DMS 273 (cell line): Measurements from ENCODE around the gene PAFAH1B1.
A peak's percentile ranks its signal among the peaks of the same experiment; 100 is the strongest.
"Not testable (repeated sequence)": the region's sequence is repeated elsewhere in the genome, so short reads cannot be mapped to it uniquely, and the experiment has no call there.

Experiments used
- DNase-seq: peaks from one replicate; lab custom pipeline; 2025; ENCODE audit not compliant: unreplicated experiment; lab: John Stamatoyannopoulos, UW

PAFAH1B1 gene

GRCh38 chr17:2592971-2593820 lies at the start of gene PAFAH1B1:
Gene PAFAH1B1, plus strand, starts transcription at chr17:2593654. Its CDS starts 44,635 bp downstream, at chr17:2638289.
- peak; percentile 94 for DNase-seq

- no peak for DNase-seq
Observed at GRCh38 chr17:2545393-2545792, 48.1 kb upstream of the PAFAH1B1 start.

GRCh38 chr17:2547176-2547575 lies 46.3 kb upstream of the PAFAH1B1 start:
- DNase-seq, result peak; percentile 6

DNA sequence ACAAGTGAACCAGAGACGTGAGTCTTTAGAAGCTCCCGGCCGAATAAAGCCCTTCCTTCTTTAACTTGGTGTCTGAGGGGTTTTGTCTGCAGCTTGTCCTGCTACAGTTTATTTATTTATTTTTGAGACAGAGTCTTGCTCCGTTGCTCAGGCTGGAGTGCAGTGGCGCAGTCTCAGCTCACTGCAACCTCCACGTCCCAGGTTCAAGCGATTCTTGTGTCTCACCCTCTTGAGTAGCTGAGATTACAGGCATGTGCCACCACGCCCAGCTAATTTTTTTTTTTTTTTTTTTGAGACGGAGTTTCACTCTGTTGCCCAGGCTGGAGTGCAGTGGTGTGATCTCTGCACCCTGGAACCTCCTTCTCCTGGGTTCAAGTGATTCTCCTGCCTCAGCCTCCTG lies 45.4 kb upstream of the PAFAH1B1 start:
- not testable (repeated sequence) for DNase-seq

- DNase-seq, result no peak
Observed at GRCh38 chr17:2549392-2550211, 43.9 kb upstream of the PAFAH1B1 start.

DNA sequence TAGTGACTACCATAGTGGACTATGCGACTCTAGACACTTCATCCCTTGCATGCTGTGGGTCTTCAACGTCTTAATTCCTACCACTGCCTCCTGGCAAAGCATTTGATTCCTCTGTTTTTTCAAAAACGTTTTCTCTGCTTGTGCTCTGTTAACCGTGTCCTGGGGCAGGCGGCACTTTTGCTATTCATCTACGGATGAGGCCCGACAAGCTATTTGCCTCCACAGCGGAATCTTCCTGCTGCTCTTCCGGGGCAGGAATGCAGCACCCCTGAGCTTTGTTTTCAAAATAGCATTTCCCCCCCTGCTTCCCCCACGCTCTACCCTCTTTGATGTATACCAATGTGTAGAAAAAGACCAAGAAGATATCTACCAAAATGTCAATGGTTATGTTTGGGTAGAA lies 42.0 kb upstream of the PAFAH1B1 start:
- DNase-seq, result no peak

DNA sequence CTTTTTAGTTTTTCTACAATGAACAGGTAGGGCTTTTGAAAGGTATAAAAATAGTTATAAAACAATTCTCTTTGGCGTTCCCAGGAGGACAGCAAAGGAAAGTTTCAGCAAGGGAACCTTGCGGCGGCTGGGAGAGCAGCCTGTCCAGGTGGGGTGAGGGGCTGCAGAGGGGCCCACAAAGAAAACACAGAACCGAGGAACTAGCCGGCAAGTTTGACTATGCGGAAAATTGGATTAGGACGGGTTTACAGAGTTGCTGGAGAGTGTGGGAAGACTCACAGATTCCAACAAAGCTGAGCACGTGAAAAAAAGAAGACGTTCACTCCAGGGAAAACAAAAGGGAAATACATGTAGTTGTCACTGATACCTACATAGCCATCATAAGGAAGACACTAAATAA lies 41.5 kb upstream of the PAFAH1B1 start:
- no peak for DNase-seq

DNA sequence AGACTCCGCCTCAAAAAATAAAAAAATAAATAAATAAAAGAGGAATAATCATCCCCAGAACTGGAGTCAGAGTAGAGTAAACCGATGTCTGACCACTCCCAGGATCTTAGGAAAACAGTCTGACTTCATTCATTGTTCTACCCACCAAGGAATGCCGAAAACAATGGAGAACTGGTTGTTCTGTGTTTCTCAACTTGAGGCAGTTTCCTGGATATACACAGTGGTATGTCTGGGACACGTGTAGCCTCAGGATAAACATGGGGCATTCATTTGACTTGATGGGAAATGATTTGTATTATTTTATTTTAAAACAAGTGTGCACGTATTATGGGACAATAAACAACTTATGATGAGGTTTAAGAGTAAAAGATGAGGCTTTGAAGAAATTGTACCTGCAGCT lies 32.8 kb upstream of the PAFAH1B1 start:
- no peak for DNase-seq

DNA sequence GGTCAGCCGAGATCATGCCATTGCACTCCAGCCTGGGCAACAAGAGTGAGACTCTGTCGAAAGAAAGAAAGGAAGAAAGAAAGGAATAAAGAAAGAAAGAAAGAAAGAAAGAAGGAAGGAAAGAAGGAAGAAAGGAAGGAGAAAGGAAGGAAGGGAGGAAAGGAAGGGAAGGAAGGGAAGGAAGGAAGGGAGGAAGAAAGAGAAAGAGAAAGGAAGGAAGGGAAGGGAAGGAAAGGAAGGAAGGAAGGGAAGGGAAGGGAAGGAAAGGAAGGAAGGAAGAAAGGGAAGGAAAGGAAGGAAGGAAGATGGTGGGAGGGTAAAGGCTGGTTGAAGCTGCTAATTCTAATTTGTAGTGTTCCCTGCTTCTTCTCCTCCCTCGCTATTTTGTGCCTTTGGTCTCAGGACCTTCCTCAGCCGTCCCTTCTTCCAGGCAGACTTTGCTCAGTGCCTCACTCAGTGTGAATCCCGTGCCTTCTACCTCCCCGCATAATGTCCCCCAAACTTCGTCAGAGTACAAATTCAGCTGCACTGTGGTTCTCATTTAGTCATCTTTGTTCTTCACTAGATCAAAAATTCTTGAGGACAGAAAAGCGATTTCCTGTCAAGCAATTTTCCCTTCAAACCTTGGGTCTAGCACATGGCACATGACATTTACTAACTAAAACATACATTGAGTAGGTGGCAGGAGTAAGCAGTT lies 31.1 kb upstream of the PAFAH1B1 start:
- DNase-seq, result no peak

DNA sequence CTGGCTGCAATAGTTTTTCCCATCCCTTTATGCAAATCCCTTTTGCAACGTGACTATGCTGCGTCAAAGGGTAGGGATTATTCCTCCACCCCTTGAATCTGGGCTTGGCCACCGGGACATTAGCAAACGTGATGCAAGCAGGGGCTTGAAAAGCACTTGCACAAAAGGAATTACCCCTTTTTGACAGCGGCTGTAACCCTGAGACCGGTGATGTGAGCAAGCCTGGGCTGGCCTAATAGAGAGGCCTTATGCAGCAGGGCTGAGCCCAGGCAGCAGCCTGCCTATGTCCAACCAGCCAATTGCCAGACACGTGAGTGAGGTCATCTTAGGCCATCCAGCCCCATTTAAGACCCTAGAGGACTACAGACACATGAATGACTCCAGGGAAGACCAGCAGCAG lies 30.4 kb upstream of the PAFAH1B1 start:
- DNase-seq, result peak; percentile 70

DNA sequence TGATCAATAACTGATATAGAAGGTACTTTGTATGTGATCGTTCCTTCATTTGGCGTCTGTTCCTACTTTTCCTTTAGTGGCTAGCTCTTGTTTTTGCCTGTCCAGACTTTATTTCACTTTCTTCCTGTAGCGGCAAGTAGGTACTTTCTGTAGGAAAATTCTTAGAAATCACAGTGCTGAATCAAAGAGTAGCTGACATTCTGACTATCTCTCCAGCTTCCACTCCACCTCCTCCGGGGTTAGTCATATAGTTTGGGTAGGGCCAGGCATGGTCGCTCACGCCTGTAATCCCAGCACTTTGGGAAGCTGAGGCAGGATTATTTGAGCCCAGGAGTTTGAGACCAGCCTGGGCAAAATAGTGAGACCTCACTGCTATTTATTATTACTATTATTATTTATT lies 29.9 kb upstream of the PAFAH1B1 start:
- DNase-seq, result no peak

DNA sequence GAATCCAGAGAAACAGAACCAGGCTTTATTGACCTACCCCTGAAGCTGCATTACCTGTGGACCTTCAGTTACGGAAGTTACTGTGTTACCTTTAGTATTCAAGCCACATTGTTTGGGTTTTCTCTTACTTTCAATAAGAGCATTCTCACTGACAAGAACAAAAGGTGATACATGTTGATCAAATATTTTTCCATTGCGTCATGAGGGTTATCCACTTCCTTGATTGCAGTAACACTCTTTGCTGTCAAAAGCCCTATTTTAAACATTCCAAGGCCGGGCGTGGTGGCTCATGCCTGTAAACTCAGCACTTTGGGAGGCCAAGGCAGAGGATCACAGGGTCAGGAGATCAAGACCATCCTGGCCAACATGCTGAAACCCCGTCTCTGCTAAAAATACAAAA lies 28.6 kb upstream of the PAFAH1B1 start:
- no peak for DNase-seq

DNA sequence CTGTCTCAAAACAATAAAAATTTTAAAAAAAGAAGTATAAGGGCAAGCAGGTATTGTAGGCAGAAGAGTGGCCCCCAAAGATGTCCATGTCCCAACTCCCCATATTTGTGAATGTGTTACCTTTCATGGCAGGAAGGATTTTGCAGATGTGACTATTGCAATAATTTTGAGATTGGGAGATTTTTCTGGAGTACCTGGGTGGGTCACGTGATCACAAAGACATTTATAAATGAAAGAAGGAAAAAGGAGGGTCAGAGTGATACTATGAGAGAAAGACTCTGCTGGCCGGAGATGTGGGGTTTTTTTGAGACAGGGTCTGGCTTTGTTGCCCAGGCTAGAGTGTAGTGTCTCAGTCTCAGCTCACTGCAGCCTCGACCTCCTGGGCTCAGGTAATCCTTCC lies 27.4 kb upstream of the PAFAH1B1 start:
- no peak for DNase-seq

DNA sequence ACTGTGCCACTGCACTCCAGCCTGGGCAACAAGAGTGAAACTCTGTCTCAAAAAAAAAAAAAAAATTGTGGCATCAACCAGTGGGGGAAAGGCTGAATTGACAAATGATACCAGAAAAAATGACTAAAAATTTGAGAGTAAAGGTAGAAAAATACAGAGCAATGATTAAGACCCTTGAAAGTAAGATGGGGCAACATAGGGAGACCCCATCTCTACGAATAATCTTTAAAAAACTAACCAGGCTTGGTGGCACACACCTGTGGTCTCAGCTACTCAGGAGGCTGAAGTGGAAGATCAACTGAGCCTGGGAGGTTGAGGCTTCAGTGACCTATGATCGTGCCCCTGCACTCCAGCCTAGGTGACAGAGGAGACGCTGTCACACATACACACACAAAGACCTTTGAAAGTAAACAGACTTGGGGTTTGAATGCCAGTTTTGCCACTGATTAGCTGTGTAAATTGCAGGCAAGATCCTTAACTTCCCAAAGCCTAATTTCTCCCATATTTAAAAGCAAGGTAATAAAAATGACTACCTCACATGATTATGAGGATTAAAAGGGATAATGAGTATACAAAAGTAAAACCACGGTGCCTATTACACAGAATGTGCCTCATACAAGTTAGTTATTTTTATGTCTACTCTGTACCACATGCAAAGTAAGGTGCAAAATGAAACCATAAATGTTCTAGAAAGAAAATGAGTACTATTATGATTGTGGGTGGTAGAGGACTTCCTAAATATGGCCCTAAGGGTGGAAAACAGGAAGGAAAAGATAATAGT lies 21.7 kb upstream of the PAFAH1B1 start:
- no peak for DNase-seq

DNA sequence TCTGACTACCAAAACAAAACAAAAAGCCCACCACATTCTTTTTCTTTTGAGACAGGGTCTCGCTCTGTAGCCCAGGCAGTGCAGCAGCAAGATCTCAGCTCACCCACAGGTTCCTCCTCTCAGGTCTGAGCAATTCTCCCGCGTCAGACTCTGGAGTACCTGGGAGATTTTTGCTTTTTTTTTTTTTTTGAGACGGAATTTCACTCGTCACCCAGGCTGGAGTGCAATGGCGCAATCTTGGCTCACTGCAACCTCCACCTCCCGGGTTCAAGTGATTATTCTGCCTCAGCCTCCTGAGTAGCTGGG lies 21.2 kb upstream of the PAFAH1B1 start:
- not testable (repeated sequence) for DNase-seq

DNA sequence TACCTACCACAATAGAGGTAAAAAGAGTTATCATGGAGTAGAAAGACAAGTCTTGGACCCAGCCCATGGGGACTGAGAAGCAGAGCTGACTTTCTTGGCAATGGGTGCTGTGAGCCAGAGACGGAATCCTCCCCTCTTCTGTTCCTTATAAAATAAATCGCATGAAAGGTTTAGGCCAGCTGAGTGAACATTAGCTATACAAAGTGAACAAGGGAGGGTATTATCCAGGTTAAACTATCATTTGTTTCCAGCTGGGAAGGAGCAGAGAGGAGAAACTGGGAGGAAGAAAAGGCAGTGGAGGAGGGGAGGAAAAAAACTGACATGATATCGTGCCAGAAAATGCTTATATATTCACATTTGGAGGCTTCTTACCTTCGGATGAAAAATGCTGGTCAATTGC lies 13.3 kb upstream of the PAFAH1B1 start:
- no peak for DNase-seq

DNA sequence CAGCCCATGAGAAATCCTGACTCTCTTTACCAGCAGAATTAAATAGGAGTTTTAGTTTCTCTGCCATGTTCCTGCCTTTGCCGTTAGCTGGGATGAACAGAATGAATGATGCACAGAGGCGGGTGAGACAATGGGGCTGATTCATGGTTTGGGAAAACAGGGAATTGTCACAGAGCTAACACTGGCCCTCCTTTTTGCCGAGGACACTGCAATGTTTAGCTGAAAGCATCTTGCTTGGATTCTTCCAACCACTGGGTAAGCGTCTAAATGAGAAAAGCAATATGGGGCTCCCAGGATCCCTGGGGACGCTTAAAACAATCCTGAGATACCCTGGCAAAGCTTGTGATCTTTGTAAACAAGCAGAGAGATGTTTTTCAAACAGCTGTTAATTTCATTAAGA lies 12.8 kb upstream of the PAFAH1B1 start:
- peak; percentile 7 for DNase-seq

DNA sequence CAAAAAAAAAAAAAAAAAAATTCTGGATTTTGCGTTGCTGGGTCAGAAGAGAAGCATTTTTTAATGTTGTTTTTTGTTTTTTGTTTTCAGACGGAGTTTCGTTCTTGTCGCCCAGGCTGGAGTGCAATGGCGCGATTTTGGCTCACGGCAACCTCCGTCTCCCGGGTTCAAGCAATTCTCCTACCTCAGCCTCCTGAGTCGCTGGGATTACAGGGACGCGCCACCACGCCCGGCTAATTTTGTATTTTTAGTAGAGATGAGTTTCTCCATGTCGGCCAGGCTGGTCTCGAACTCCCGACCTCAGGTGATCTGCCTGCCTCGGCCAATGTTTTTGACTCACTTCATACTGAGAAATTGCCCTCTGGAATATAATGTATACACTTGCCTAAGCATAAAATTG lies 11.0 kb upstream of the PAFAH1B1 start:
- DNase-seq, result no peak

DNA sequence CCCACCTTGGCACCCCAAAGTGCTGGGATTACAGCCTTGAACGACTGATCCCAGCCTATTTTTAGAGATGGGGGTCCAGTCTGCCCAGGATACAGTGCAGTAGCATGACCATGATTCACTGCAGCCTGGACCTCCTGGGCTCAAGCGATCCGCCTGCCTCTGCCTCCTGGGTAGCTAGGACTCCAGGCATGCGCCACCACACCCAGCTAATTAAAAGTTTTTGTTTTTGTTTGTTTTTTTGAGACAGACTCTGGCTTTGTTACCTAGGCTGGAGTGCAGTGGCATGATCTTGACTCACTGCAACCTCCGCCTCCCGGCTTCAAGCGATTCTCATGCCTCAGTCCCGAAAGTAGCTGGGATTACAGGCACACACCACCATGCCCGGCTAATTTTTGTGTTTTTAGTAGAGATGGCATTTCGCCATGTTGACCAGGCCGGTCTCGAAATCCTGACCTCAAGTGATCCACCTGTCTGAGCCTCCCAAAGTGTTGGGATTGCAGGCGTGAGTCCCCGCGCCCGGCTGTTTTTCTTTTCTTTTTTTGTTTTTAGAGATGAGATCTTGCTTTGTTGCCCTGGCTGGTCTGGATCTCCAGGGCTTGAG lies 2.3 kb upstream of the PAFAH1B1 start:
- DNase-seq, result no peak

- DNase-seq, result peak; percentile 91
Observed at GRCh38 chr17:2593821-2594721, 617 bp downstream of the PAFAH1B1 start.
